PC-9 (cell line): Measurements from ENCODE around the gene CISTR. TPM values are rescaled to one million over a fixed set of nuclear protein-coding genes. Genes with fewer than 3 reads are reported as not detected.

Experiments
- BruUV-seq: library from RNA; stranded (reverse); fragments of 400-500 nt; replicated peaks from 2 replicates; lab custom pipeline; 2021; lab: Mats Ljungman, UMichigan
- CTCF ChIA-PET: fragments of 300-600 bp; sonication (Branson Sonifier 250); formaldehyde crosslinking; loops from one replicate; lab custom pipeline; 2022; ENCODE audit warnings: antibody characterized with exemption; lab: Charles Lee
- POLR2A ChIA-PET: fragments of 300-600 bp; sonication (Branson Sonifier 250); formaldehyde crosslinking; loops from one replicate; lab custom pipeline; 2022; ENCODE audit warnings: antibody characterized with exemption; ENCODE audit not compliant: unreplicated experiment; lab: Charles Lee
- DNase-seq, 2 experiments: peaks; one replicate each; pipeline versions ENCODE4 v3.0.0 to v3.0.0-alpha.2; 2015 to 2022; ENCODE audit warnings: mixed read lengths in 1 of 2
- H2AFZ ChIP-seq: fragments of 200-600 bp; sonication (generic); 2 replicates; pipeline ENCODE4 v1.8.1; 2017; ENCODE audit warnings: antibody characterized with exemption
- H3F3A ChIP-seq: fragments of 200-600 bp; sonication (generic); 2 replicates; pipeline ENCODE4 v1.8.1; 2017; ENCODE audit warnings: antibody characterized with exemption, mild to moderate bottlenecking, low read depth; ENCODE audit not compliant: insufficient read depth
- H3K27ac ChIP-seq: fragments of 200-600 bp; sonication (generic); 2 replicates; pipeline ENCODE4 v1.6.1; 2016; ENCODE audit warnings: mixed run types
- H3K27me3 ChIP-seq: fragments of 200-600 bp; sonication (generic); 2 replicates; pipeline ENCODE4 v1.6.1; 2016; ENCODE audit warnings: low read depth, mixed run types; ENCODE audit not compliant: insufficient read depth
- H3K36me3 ChIP-seq: fragments of 200-600 bp; sonication (generic); 2 replicates; pipeline ENCODE4 v1.6.1; 2016; ENCODE audit warnings: low read depth, mixed run types
- H3K4me1 ChIP-seq: fragments of 200-600 bp; sonication (generic); replicated peaks from 2 replicates; pipeline ENCODE4 v1.6.1; 2016; ENCODE audit warnings: mixed run types; ENCODE audit not compliant: insufficient read depth
- H3K4me2 ChIP-seq: fragments of 200-600 bp; sonication (generic); 2 replicates; pipeline ENCODE4 v1.6.1; 2017; ENCODE audit warnings: mixed run types
- H3K4me3 ChIP-seq: fragments of 200-600 bp; sonication (generic); 2 replicates; pipeline ENCODE4 v1.6.1; 2016; ENCODE audit warnings: mixed run types
- H3K79me2 ChIP-seq: fragments of 200-600 bp; sonication (generic); 2 replicates; pipeline ENCODE4 v1.6.1; 2017; ENCODE audit warnings: low read depth, mixed run types
- H3K9me2 ChIP-seq: fragments of 200-600 bp; sonication (generic); 2 replicates; pipeline ENCODE4 v1.8.1; 2017; ENCODE audit warnings: mild to moderate bottlenecking; ENCODE audit not compliant: insufficient read depth
- H3K9me3 ChIP-seq: fragments of 200-600 bp; sonication (generic); 2 replicates; pipeline ENCODE4 v1.8.1; 2016; ENCODE audit warnings: low read depth; ENCODE audit not compliant: insufficient read depth
- H4K20me1 ChIP-seq: fragments of 200-600 bp; sonication (generic); 2 replicates; pipeline ENCODE4 v1.8.1; 2017; ENCODE audit not compliant: insufficient read depth
- CTCF ChIP-seq: fragments of 200-600 bp; sonication (generic); conservative IDR thresholded peaks from 2 replicates; pipeline ENCODE4 v1.6.1; 2017; ENCODE audit warnings: mixed run types, antibody characterized with exemption, mild to moderate bottlenecking, moderate library complexity
- EZH2 ChIP-seq: fragments of 200-600 bp; sonication (generic); IDR thresholded peaks from 2 replicates; pipeline ENCODE4 v1.8.0; 2017; ENCODE audit warnings: antibody characterized with exemption, low read depth
- intact Hi-C: fragments of 100-400 bp; cut with micrococcal nuclease; formaldehyde crosslinking; loops from one replicate; pipeline ENCODE4 v1.10.0; 2022; ENCODE audit not compliant: unreplicated experiment
- total RNA-seq: library from RNA; stranded (reverse); gene quantifications from 2 replicates; pipeline ENCODE4 v1.2.3, GENCODE V29; 2021

CISTR gene
- total RNA-seq, 1 experiment from 2014 or later: not detected

GRCh38 chr12:53699678-53700025, 52.1 kb downstream of the CISTR start:
- no peak for TF ChIP-seq EZH2
- TF ChIP-seq CTCF: no peak
- ChIA-PET CTCF (interaction anchor here (0.6 to 0.7 kb wide), 3 partner anchors 46 to 376 kb away, joined by 3 to 6 read pairs (median 3); no protein-coding TSS in a partner anchor), POLR2A (no interaction called here)
- no peaks in the 10 kb centered on the region for H4K20me1 ChIP-seq
- H3K79me2 ChIP-seq: no peaks in the 10 kb centered on the region
- no peak overlapping the region for H3K4me2 ChIP-seq
- H3K27ac ChIP-seq: no peak overlapping the region
- no peak overlapping the region for H3K4me3 ChIP-seq
- no peaks in the 10 kb centered on the region for H3K9me3 ChIP-seq
- H3K36me3 ChIP-seq: no peaks in the 10 kb centered on the region
- intact Hi-C loops: loop anchor here (2.0 to 5.0 kb wide), 4 partner anchors 288 to 501 kb away; partner anchors contain the start of genes HOXC10 and HOXC8
- 0 out of 2 replicates have a peak, but pooled peaks cover 4% of the 10 kb centered on the region for H3F3A ChIP-seq
- no peak overlapping the region for H2AFZ ChIP-seq
- peaks cover 15% of the 10 kb centered on the region for H3K27me3 ChIP-seq
- no peaks in the 10 kb centered on the region for H3K9me2 ChIP-seq
- no TSS peak for BruUV-seq
- no peak for DNase-seq
- peaks cover 10% of the 10 kb centered on the region; the same call in 1 of the 2 replicates for H3K4me1 ChIP-seq

GRCh38 chr12:53698948-53699677, 52.7 kb downstream of the CISTR start:
- no peaks in the 10 kb centered on the region for H3K9me2 ChIP-seq
- peaks cover 14% of the 10 kb centered on the region for H3K27me3 ChIP-seq
- POLR2A ChIA-PET: no interaction called here
- H3K4me2 ChIP-seq: no peak overlapping the region
- no peak overlapping the region for H3K27ac ChIP-seq
- no peaks in the 10 kb centered on the region for H4K20me1 ChIP-seq
- CTCF ChIA-PET: interaction anchor here (0.6 kb wide), 3 partner anchors 95 to 376 kb away, joined by 3 to 4 read pairs (median 3); no protein-coding TSS in a partner anchor
- H3F3A ChIP-seq: 0 out of 2 replicates have a peak, but pooled peaks cover 4% of the 10 kb centered on the region
- peaks cover 10% of the 10 kb centered on the region; the same call in 1 of the 2 replicates for H3K4me1 ChIP-seq
- intact Hi-C loops: loop anchor here (5.0 kb wide), 1 partner anchor 493 kb away; no protein-coding TSS in a partner anchor
- DNase-seq: no peak
- H3K9me3 ChIP-seq: no peaks in the 10 kb centered on the region
- H3K79me2 ChIP-seq: no peaks in the 10 kb centered on the region
- no peaks in the 10 kb centered on the region for H3K36me3 ChIP-seq
- no peak overlapping the region for H3K4me3 ChIP-seq
- no peak overlapping the region for H2AFZ ChIP-seq
- no TSS peak for BruUV-seq
- TF ChIP-seq CTCF: no peak

GRCh38 chr12:53696655-53697331, 55.0 kb downstream of the CISTR start:
- intact Hi-C loops: loop anchor here (5.0 kb wide), 1 partner anchor 496 kb away; no protein-coding TSS in a partner anchor
- DNase-seq: no peak
- H3K9me2 ChIP-seq: no peaks in the 10 kb centered on the region
- POLR2A ChIA-PET: no interaction called here
- TSS peak; percentile 75 for BruUV-seq
- no peaks in the 10 kb centered on the region for H4K20me1 ChIP-seq
- H2AFZ ChIP-seq: 0 out of 2 replicates have a peak overlapping the region, but pooled peaks have one; percentile 62
- H3K4me3 ChIP-seq: peak overlapping the region; percentile 40; the same call in 1 of the 2 replicates
- H3K4me1 ChIP-seq: peaks cover 10% of the 10 kb centered on the region; the same call in 1 of the 2 replicates
- CTCF ChIA-PET: interaction anchor here (0.7 kb wide), 1 partner anchor 22 kb away, joined by 3 read pairs; no protein-coding TSS in a partner anchor
- no peak for TF ChIP-seq CTCF
- TF ChIP-seq EZH2: no peak
- H3F3A ChIP-seq: 0 out of 2 replicates have a peak, but pooled peaks cover 4% of the 10 kb centered on the region
- H3K36me3 ChIP-seq: no peaks in the 10 kb centered on the region
- no peaks in the 10 kb centered on the region for H3K79me2 ChIP-seq
- peak overlapping the region; percentile 71 for H3K4me2 ChIP-seq
- no peak overlapping the region for H3K27ac ChIP-seq
- no peaks in the 10 kb centered on the region for H3K9me3 ChIP-seq
- H3K27me3 ChIP-seq: peaks cover 9% of the 10 kb centered on the region; the same call in 1 of the 2 replicates
